HG03457 (cell line): ENCODE results near the gene NUP98.

ENCODE experiments used
- ATAC-seq: cut with Tn5 transposase; IDR thresholded peaks from one replicate; pipeline ENCODE4 v1.9.1; 2021; ENCODE audit warnings: moderate number of reproducible peaks; ENCODE audit not compliant: unreplicated experiment

NUP98 gene

GRCh38 chr11:3738723-3739122 is 58.6 kb downstream of the NUP98 start:
- no peak for ATAC-seq

DNA sequence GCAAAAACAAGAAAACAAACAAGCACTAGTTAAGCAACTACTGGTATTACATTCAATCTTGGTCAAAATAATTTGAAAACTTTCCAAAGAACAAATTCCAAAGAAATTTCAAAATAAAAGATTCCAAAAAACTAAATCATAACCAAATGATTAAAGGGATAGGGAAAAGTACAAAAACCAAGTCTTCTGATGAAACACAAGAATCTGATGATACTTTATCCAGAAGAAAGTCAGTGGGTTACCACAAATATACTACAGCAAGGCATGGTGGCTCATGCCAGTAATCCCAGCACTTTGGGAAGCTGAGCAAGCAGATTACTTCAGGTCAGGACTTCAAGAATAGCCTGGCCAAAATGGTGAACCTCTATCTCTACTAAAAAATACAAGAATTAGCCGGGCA is 59.1 kb downstream of the NUP98 start:
- no peak for ATAC-seq

- no peak for ATAC-seq
Measured at GRCh38 chr11:3737386-3737933, 59.9 kb downstream of the NUP98 start.

GRCh38 chr11:3736816-3737215 is 60.5 kb downstream of the NUP98 start:
- ATAC-seq: no peak

DNA sequence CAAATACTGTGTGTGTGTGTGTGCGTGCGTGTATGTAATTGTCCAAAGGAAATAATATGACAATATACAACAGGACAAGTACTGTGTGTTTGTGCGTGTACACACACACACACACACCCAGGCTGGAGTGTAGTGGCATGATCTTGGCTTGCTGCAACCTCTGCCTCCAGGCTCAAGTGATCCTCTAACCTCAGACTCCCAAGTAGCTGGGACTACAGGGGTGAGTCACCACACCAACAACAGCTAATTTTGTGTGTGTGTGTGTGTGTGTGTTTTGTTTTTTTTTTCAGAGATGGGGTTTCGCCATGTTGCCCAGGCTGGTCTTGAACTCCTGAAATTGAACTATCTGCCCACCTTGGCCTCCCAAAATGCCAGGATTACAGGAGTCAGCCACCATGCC is 61.5 kb downstream of the NUP98 start:
- ATAC-seq: no peak

- ATAC-seq: no peak
Measured at GRCh38 chr11:3732671-3733436, 64.5 kb downstream of the NUP98 start.

DNA sequence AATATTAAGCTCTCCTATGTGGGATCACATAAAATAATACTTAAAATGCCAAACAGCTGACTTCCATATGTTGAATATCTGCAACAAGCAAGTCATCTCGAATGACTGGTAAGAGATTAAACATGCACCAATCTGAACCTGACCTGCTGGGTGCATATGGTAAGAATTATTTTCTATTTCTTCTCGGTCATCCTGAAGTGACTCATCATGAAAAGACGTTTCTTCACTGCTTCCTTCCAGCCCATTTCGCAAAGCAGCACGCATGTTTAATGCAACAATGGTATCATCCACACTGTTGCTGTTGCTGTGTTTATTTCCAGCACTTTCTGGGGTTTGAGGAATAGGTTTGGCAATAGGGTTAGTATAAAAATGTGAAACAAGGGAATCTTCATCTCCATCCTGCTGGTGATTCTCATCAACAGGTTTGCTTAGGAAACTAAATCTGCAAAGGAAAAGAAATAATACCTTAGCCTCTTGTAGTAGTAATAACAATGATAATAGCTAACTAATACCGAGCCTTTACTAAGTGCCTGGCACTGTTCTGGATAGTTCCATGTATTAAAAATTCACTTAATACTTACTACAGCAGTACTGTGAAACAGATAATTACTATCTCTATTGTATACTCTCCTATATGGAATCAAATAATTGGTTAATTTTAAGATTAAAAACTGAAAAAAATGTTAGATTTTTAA is 74.2 kb downstream of the NUP98 start:
- no peak for ATAC-seq

DNA sequence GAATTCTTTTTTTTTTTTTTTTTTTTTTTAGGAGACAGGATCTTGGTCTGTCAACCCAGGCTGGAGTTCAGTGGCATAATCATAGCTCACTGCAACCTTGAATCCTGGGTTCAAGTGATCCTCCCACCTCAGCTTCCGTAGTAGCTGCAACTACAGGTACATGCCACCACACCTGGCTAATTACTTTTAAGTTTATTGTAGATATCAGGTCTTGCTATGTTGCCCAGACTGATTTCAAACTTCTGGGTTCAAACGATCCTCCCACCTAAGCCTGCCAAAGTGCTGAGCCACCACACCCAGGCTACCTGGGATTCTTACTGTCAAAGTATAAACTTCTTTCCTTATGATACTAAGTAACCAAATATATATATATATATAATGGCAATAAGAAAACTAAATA is 75.3 kb downstream of the NUP98 start:
- ATAC-seq: no peak

DNA sequence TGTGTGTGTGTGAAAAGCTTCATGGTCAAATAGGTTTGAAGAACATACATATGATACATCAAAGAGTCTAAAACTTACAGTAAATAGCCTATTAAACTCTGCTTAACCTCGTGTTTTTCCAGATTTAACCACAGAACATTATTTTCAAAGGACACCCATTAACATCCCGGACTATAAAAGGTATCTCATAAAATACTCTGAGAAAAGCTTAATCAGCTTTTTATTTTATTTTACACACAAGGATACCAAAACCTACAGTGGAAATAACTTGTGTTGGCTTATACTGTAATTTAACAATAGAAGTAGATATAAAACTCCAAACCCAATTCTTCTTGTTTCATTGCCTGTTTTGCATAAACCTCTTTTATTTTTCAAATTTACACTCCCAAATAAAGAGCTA is 76.4 kb downstream of the NUP98 start:
- no peak for ATAC-seq

- ATAC-seq: no peak
Measured at GRCh38 chr11:3712274-3712673, 85.1 kb downstream of the NUP98 start.

DNA sequence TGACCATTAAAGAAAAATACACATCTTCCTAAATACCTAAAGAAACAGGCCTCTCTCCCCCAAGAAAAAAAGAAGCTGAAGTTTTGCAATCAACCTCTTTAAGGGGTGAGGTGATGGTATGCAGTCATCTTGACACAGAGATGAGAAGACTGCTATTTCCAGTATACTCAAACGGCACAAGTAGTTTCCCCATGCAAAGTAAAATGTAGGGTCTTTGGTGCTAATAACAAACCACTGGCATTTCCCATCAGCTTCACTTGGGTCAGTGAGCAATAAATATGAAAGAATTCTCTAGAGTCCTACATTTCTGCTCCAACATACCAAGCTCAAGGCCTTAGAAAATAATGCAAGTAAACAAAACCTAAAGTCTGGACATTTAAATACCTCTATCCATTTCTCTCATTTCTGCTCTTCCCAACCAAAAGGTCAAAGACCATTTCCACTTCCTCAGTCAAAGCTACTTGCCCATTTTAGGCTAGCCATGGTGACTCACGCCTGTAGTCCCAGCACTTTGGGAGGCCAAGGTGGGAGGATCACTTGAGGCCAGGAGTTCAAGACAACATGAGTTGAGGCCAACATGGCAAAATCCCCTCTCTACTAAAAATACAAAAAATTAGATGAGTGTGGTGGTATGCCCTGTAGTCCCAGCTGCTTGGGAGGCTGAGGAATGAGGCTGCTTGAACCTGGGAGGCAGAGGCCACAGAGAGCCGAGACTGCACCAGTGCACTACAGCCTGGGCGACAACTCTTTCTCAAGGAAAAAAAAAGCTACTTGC is 86.7 kb downstream of the NUP98 start:
- no peak for ATAC-seq

GRCh38 chr11:3709977-3710376 is 87.4 kb downstream of the NUP98 start:
- ATAC-seq: no peak

DNA sequence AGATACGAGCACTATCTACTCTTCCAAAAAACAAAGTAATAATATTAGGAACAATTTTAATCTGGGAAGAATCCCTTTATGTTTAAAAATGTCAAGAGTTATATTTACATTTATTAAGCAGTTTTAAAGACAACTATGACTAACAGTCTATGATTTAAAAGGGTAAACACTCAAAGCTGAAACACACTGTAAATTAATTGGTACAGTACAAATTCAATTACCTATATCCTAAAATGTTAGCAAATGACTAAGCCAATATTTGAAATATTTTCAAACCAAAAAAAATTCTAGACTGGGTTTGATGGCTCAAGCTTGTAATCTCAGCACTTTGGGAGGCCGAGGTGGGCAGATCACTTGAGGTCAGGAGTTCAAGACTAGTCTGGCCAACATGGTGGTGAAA is 90.2 kb downstream of the NUP98 start:
- no peak for ATAC-seq

- ATAC-seq: no peak
Measured at GRCh38 chr11:3703383-3703782, 94.0 kb downstream of the NUP98 start.

DNA sequence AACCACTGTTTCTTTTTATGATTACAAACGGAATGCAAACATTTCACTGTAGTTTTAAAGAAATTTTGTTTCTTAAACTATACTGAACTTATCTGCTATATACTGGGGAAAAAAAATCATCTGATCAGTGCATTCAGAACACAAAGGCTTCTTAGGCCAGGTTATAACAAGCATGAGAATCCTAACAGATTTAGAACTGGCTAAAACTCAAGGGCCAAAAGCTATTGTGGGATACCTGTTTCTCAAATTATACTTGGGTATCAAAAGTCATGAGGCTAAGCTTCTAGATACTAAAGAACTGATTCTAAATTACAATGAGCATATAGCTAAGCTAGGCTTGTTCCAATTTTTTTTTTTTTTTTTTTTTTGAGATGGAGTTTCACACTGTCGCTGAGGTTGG is 96.4 kb downstream of the NUP98 start:
- no peak for ATAC-seq

DNA sequence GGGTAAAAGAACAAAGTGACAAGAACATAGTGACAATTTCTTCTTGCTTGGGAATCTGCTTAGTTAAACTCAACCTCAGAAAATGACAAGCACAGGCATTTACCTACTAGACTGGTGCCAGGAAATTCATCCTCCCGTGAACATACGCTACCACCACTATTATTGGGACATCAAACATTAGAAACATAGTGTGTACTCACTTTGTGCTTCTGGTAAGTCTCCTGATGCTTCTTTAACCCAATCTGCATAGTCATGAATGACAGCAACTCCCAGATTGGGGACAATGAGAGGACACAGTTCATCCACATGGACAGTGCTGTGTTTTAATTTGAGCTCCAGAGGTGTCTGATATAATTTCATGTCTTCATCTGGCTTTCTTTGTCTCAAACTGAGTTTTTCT is 96.9 kb downstream of the NUP98 start:
- no peak for ATAC-seq

- ATAC-seq: no peak
Measured at GRCh38 chr11:3686751-3687150, 110.6 kb downstream of the NUP98 start.

DNA sequence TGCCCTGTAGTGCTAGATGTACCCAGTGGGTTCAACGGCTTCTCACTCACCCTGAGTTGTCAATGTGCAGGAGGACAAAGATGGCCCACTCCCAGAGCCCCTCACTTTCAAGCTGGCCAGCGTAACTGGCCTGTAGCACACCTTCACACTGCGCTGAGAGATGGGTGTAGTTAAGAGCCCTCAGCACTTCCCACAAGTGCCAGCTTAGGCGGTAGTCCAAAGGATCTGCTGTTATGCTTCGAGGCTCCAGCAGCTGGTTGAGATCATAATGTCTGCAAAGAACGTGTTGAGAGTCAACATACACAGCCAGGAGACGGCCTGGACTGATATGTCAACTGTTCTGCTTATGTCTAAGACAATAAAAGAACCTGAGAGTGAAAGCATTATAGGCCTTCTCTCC is 111.4 kb downstream of the NUP98 start:
- ATAC-seq: no peak

DNA sequence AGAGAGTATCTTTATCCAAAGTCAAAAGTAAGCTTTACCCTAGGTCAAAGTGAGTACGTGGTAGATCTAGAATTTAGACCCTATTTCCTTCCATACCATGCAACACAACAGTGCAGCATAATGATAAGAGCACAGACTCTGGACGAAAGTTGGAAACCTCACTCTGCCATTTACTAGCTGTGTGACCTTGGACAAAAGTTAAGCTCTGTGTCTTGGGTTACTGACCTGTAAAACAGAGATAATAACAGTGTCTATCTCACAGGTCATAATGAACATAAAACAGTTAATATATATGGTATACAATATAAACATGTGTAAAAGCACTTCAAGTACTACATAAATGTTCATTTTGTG is 112.6 kb downstream of the NUP98 start:
- ATAC-seq: no peak

GRCh38 chr11:3684129-3684818 is 113.1 kb downstream of the NUP98 start:
- ATAC-seq: no peak

GRCh38 chr11:3683039-3683438 is 114.3 kb downstream of the NUP98 start:
- ATAC-seq: no peak
